Measurements from ENCODE around the gene RBBP8NL.

The RBBP8NL gene

GRCh38 chr20:62449951-62450691 is 22.8 kb upstream of the RBBP8NL start:
- no peak overlapping the region for H3K4me3 ChIP-seq (ENCODE audit: low read depth, low read length)
- TF ChIP-seq CTCF (IDR thresholded peaks at IDR 0.05; ENCODE audit: borderline replicate concordance, insufficient read depth, low read depth, low read length), result no peak

- no peak overlapping the region for H3K4me3 ChIP-seq (ENCODE audit: low read depth, low read length)
- no peak for TF ChIP-seq CTCF (IDR thresholded peaks at IDR 0.05; ENCODE audit: borderline replicate concordance, insufficient read depth, low read depth, low read length)
Observed at GRCh38 chr20:62448788-62449187, 21.4 kb upstream of the RBBP8NL start.

DNA sequence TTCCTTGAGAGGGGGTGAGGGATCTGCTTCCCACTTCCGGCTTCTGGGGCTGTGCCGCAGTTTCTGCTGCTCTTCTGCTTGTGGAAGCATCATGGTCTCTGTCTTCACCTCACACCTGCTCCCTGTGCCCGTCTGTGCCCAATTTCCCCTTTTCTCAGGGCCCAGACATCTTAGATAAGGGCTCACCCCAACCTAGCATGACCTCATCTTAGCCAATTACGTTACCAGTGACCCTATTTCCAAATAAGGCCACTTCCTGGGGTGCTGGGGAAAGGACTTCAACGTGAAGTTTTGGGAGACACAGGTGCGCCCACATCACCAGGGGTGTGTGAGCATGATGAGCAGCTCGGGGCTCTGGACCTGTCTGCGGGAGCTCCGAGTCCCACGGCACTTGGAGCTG is 20.7 kb upstream of the RBBP8NL start:
- no peak for TF ChIP-seq CTCF (IDR thresholded peaks at IDR 0.05; ENCODE audit: borderline replicate concordance, insufficient read depth, low read depth, low read length)
- no peak overlapping the region for H3K4me3 ChIP-seq (ENCODE audit: low read depth, low read length)

DNA sequence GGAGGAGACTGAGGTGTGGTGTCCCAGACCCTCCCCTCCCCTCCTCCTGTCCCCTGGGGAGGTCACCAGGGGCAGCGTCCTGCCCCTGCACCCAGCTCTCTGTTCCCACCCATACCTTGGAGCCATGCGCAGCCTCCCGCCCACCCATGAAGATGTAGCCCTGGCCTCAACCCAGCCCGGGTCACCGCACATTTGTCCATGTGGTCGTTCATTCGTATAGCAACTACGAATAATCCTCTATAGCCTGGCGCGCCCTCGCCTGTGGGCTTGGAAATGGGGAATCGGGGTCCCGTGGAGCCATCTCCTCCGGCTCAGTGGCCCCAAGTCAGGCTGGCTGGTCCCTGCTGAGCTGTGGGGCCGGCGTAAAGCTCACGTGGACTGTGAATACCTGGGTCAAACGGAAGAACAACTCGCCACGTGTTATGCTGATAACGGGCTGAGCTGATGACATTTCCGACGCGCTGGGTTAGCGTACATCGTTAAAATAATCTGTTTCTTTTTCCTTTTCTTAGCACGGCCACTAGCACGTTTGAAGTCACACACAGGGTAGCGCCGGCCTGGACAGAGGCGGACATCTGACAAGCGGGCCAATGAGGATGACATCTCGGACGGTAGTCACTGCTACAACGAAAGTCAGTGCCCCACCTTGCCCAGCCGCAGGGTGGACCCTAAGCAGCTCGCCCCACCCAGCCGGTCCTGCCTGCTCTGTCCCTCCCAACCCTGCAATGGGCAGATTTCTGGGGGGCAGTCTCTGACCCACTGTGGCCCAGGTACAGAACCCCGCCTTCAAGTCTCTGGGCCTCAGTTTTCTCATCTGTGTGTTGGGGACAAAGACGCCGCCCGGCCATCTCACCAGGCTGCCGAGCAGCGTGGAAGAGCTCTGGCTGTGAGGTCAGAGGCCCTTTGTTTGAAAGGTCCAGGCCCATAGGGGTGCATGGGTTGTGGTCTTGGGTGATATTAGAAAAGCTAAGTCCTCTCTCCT is 19.8 kb upstream of the RBBP8NL start:
- no peak overlapping the region for H3K4me3 ChIP-seq (ENCODE audit: low read depth, low read length)

GRCh38 chr20:62446481-62446880 is 19.1 kb upstream of the RBBP8NL start:
- H3K4me3 ChIP-seq (ENCODE audit: low read depth, low read length), result no peak overlapping the region
- no peak for TF ChIP-seq CTCF (IDR thresholded peaks at IDR 0.05; ENCODE audit: borderline replicate concordance, insufficient read depth, low read depth, low read length)

More for the DNA sequence above, 19.8 kb upstream of the RBBP8NL start:
- TF ChIP-seq CTCF (IDR thresholded peaks at IDR 0.05; ENCODE audit: borderline replicate concordance, insufficient read depth, low read depth, low read length), result no peak

GRCh38 chr20:62445553-62446340 is 18.4 kb upstream of the RBBP8NL start:
- TF ChIP-seq CTCF (IDR thresholded peaks at IDR 0.05; ENCODE audit: borderline replicate concordance, insufficient read depth, low read depth, low read length), result no peak
- no peak overlapping the region for H3K4me3 ChIP-seq (ENCODE audit: low read depth, low read length)

Data from GM12875 (cell line).